Measurements from ENCODE around the gene OR9A2.

- no peak for TF ChIP-seq CTCF (IDR thresholded peaks at IDR 0.05)
- TF ChIP-seq POLR2A (IDR thresholded peaks at IDR 0.05): no peak
Measured at GRCh38 chr7:143042159-143042789, 15.3 kb upstream of the OR9A2 start.
